H1 (cell line): Measurements from ENCODE around the gene TLK1. TPM values are rescaled to one million over a fixed set of nuclear protein-coding genes. Genes with fewer than 3 reads are reported as not detected.

Experiments
- CTCF ChIA-PET: fragments of 300-600 bp; sonication (Branson Sonifier 250); formaldehyde crosslinking; loops from one replicate; lab custom pipeline; 2021; ENCODE audit not compliant: partially characterized antibody; lab: Charles Lee
- POLR2A ChIA-PET: fragments of 300-600 bp; sonication (Branson Sonifier 250); formaldehyde crosslinking; loops from one replicate; lab custom pipeline; 2021; ENCODE audit warnings: inconsistent platforms; ENCODE audit not compliant: partially characterized antibody; lab: Charles Lee
- DNase-seq, 2 experiments: peaks; one replicate each; pipeline versions ENCODE4 v3.0.0 to v3.0.0-alpha.2; 2010 to 2022; ENCODE audit warnings: low spot score in 2 of 2, low read depth in 1 of 2, mixed read lengths in 1 of 2
- FAIRE-seq: peaks from 2 replicates; lab custom pipeline; 2011; peaks lifted over from hg19 to GRCh38; lab: Jason Lieb, UNC
- H2AFZ ChIP-seq: 2 replicates; pipeline ENCODE4 v1.8.1; 2012; ENCODE audit warnings: low read length, inconsistent platforms
- H2AK5ac ChIP-seq: 2 replicates; pipeline ENCODE4 v1.6.1; 2013; ENCODE audit warnings: low read depth, low read length
- H2BK120ac ChIP-seq: replicated peaks from 2 replicates; pipeline ENCODE3; 2013; ENCODE audit warnings: low read depth, low read length, inconsistent platforms
- H2BK12ac ChIP-seq: 2 replicates; pipeline ENCODE4 v1.6.1; 2013; ENCODE audit warnings: low read depth, low read length
- H2BK15ac ChIP-seq: 2 replicates; pipeline ENCODE4 v1.6.1; 2013; ENCODE audit warnings: low read length
- H2BK20ac ChIP-seq: 2 replicates; pipeline ENCODE4 v1.6.1; 2013; ENCODE audit warnings: low read length
- H2BK5ac ChIP-seq: 2 replicates; pipeline ENCODE4 v1.6.1; 2013; ENCODE audit warnings: low read depth, low read length
- H3K14ac ChIP-seq: 2 replicates; pipeline ENCODE4 v1.6.1; 2013; ENCODE audit warnings: inconsistent platforms; ENCODE audit not compliant: insufficient read length
- H3K18ac ChIP-seq: 2 replicates; pipeline ENCODE4 v1.6.1; 2013; ENCODE audit warnings: low read length; ENCODE audit errors: extremely low read depth
- H3K23ac ChIP-seq: 2 replicates; pipeline ENCODE4 v1.6.1; 2013; ENCODE audit warnings: inconsistent platforms; ENCODE audit not compliant: insufficient read length
- H3K23me2 ChIP-seq: 2 replicates; pipeline ENCODE4 v1.6.1; 2013; ENCODE audit warnings: low read depth, low read length
- H3K27ac ChIP-seq: 2 replicates; pipeline ENCODE4 v1.6.1; 2011; ENCODE audit warnings: low read depth, low read length, inconsistent platforms
- H3K27me3 ChIP-seq, 4 experiments: replicated peaks in 1 of 4; 1 replicate in 1 of 4; 2 replicates in 3 of 4; pipeline versions ENCODE4 v1.6.1 to v1.8.1; 2011 to 2013; ENCODE audit warnings: low read length in 3 of 4, mild to moderate bottlenecking in 3 of 4, inconsistent platforms in 2 of 4, mixed read lengths in 2 of 4, moderate library complexity in 1 of 4; ENCODE audit not compliant: control insufficient read depth in 3 of 4, insufficient read depth in 3 of 4; ENCODE audit errors: extremely low read depth in 1 of 4
- H3K36me3 ChIP-seq, 4 experiments: 2 replicates each; pipeline versions ENCODE4 v1.6.1 to v1.8.1; 2011 to 2013; ENCODE audit warnings: mild to moderate bottlenecking in 4 of 4, low read length in 3 of 4, moderate library complexity in 2 of 4, control low read depth in 1 of 4, inconsistent platforms in 1 of 4; ENCODE audit not compliant: insufficient read depth in 4 of 4, control insufficient read depth in 2 of 4
- H3K4ac ChIP-seq: replicated peaks from 2 replicates; pipeline ENCODE3; 2013; ENCODE audit warnings: low read length, low read depth, mixed read lengths, inconsistent platforms; ENCODE audit not compliant: insufficient read length
- H3K4me1 ChIP-seq, 4 experiments: replicated peaks in 1 of 4; 1 replicate in 1 of 4; 2 replicates in 3 of 4; pipeline versions ENCODE4 v1.6.1 to v1.8.1; 2011 to 2013; ENCODE audit warnings: low read length in 3 of 4, inconsistent platforms in 2 of 4, mixed read lengths in 1 of 4; ENCODE audit not compliant: insufficient read depth in 4 of 4, control insufficient read depth in 3 of 4
- H3K4me2 ChIP-seq, 2 experiments: 2 replicates each; pipeline versions ENCODE4 v1.6.1 to v1.8.1; 2011 to 2013; ENCODE audit warnings: low read depth in 2 of 2, low read length in 2 of 2, control low read depth in 1 of 2, inconsistent platforms in 1 of 2, mild to moderate bottlenecking in 1 of 2; ENCODE audit not compliant: insufficient read depth in 1 of 2
- H3K4me3 ChIP-seq, 4 experiments: fragments of 200-600, 300-600 bp in 1 of 4; sonication (generic), shearing (Covaris generic), sonication (Bioruptor Twin) in 1 of 4; 2 replicates each; pipeline versions ENCODE4 v1.5.1 to v1.8.1; 2011 to 2016; ENCODE audit warnings: low read length in 4 of 4, low read depth in 3 of 4, control low read depth in 2 of 4, inconsistent platforms in 2 of 4, mild to moderate bottlenecking in 2 of 4, mixed read lengths in 1 of 4, moderate library complexity in 1 of 4; ENCODE audit not compliant: insufficient read depth in 2 of 4; ENCODE audit errors: extremely low read depth in 1 of 4
- H3K56ac ChIP-seq: replicated peaks from 2 replicates; pipeline ENCODE3; 2013; ENCODE audit warnings: low read depth, mild to moderate bottlenecking, mixed read lengths, low read length, inconsistent platforms; ENCODE audit not compliant: insufficient read length
- H3K79me1 ChIP-seq: 2 replicates; pipeline ENCODE4 v1.6.1; 2013; ENCODE audit warnings: low read depth, low read length, control low read depth
- H3K79me2 ChIP-seq, 2 experiments: 2 replicates each; pipeline versions ENCODE4 v1.6.1 to v1.8.1; 2012 to 2013; ENCODE audit warnings: low read length in 2 of 2, mild to moderate bottlenecking in 2 of 2, inconsistent platforms in 1 of 2; ENCODE audit not compliant: insufficient read depth in 2 of 2, control insufficient read depth in 1 of 2
- H3K9ac ChIP-seq, 4 experiments: replicated peaks in 1 of 4; 1 replicate in 1 of 4; 2 replicates in 3 of 4; pipeline versions ENCODE4 v1.6.1 to v1.8.1; 2011 to 2013; ENCODE audit warnings: low read depth in 3 of 4, low read length in 3 of 4, control low read depth in 2 of 4, mild to moderate bottlenecking in 2 of 4, moderate library complexity in 2 of 4, inconsistent platforms in 1 of 4; ENCODE audit errors: extremely low read depth in 1 of 4
- H3K9me3 ChIP-seq, 2 experiments: 2 replicates each; pipeline versions ENCODE4 v1.6.1 to v1.8.1; 2012 to 2013; ENCODE audit warnings: mild to moderate bottlenecking in 2 of 2, moderate library complexity in 2 of 2, control low read depth in 1 of 2, inconsistent platforms in 1 of 2, low read depth in 1 of 2, low read length in 1 of 2, mixed read lengths in 1 of 2; ENCODE audit not compliant: insufficient read depth in 2 of 2
- H4K20me1 ChIP-seq, 2 experiments: replicated peaks in 1 of 2; 2 replicates each; pipeline versions ENCODE3 to v1.8.1; 2011 to 2013; ENCODE audit warnings: inconsistent platforms in 2 of 2, low read length in 2 of 2, mild to moderate bottlenecking in 1 of 2; ENCODE audit not compliant: insufficient read depth in 2 of 2, control insufficient read depth in 1 of 2
- H4K5ac ChIP-seq: 2 replicates; pipeline ENCODE4 v1.6.1; 2013; ENCODE audit warnings: low read length, low read depth, mixed read lengths, inconsistent platforms; ENCODE audit not compliant: insufficient read length
- H4K8ac ChIP-seq: 2 replicates; pipeline ENCODE4 v1.8.0; 2013; ENCODE audit warnings: mild to moderate bottlenecking, moderate library complexity, low read length, inconsistent platforms; ENCODE audit not compliant: insufficient read depth; ENCODE audit errors: extremely low read depth
- H4K91ac ChIP-seq: replicated peaks from 2 replicates; pipeline ENCODE3; 2013; ENCODE audit warnings: low read length, mixed read lengths, inconsistent platforms; ENCODE audit not compliant: insufficient read length
- SP4 ChIP-seq: IDR thresholded peaks from 2 replicates; pipeline ENCODE4 v1.6.1; 2012; ENCODE audit warnings: low read length, inconsistent platforms
- WGBS, 2 experiments: shearing (Covaris generic) in 1 of 2; methylation state at CpG; one replicate each; pipeline versions ENCODE4 v1.1.6 to v1.1.7; 2013 to 2015; ENCODE audit warnings: low lambda C conversion rate in 2 of 2, mixed read lengths in 2 of 2, inconsistent platforms in 1 of 2, low coverage in 1 of 2, missing lambda C conversion rate in 1 of 2; ENCODE audit not compliant: insufficient replicate concordance in 2 of 2, insufficient coverage in 1 of 2, insufficient read length in 1 of 2; ENCODE audit errors: extremely low coverage in 1 of 2, missing lambda C conversion rate in 1 of 2; 5-methylcytosine and 5-hydroxymethylcytosine counted together
- polyA plus RNA-seq, 7 experiments: library from polyadenylated mRNA; depleted of rRNA in 3 of 7; stranded (reverse) in 5 of 7; unstranded in 2 of 7; fragments of >200 nt in 5 of 7; fragments of 200-250 nt in 2 of 7; gene quantifications; 1 replicate in 5 of 7; 2 replicates in 1 of 7; 4 replicates in 1 of 7; pipeline versions ENCODE4 v1.2.1 to v1.2.3, GENCODE V29; 2011 to 2013; ENCODE audit warnings: missing spikeins in 2 of 7, mixed read lengths in 2 of 7
- total RNA-seq: library from RNA; stranded (reverse); fragmentation: NEBNext Ultra II Directional; extraction: Animal tissue kit (Norgen Biotek cat#: 25700); gene quantifications from 2 replicates; pipeline ENCODE4 v1.2.1, GENCODE V29; 2021
- TF ChIP-seq, protein P1 (sequence below): IDR thresholded peaks from 2 replicates; pipeline ENCODE4 v1.6.1; 2012; ENCODE audit warnings: inconsistent platforms

TLK1 gene
- total and polyA plus RNA-seq, 2 of the 8 experiments (the other 6 are each of a cell fraction or from before 2014, with no cell fraction given): 11.2 to 102 TPM

DNA sequence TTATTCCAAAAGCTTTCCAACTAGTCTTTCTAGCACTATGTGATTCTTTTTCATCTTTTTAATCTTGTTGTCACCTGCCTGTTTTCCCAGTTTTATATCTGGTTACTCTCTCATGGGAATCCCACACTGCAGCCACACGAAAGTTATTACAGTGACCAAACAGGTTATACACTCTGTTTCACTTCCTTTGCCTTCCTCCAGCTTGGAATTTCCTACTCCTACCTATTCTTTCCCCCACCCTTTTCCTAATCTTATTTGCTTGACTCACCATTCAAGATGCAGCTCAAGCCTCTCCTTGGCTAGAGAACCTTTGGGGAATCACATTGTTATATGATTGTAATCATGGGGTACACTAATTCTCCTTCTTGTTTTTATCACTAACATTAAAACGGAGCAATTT is 13.4 kb upstream of the TLK1 start:
- Histone ChIP-seq H3K27ac (no peak overlapping the region), H2BK5ac (no peak overlapping the region), H3K79me2 (no peaks in the 10 kb centered on the region), H3K79me1 (no peaks in the 10 kb centered on the region), H3K56ac (no peak overlapping the region), H4K8ac (no peak overlapping the region), H2AFZ (no peak overlapping the region), H4K20me1 (no peaks in the 10 kb centered on the region), H4K5ac (no peak overlapping the region), H3K27me3 (no peaks in the 10 kb centered on the region), H3K4me3 (no peak overlapping the region), H3K14ac (no peak overlapping the region), H3K23ac (no peak overlapping the region), H3K4ac (no peak overlapping the region), H2BK15ac (no peak overlapping the region), H3K9ac (no peak overlapping the region), H3K18ac (no peak overlapping the region), H3K4me1 (no peaks in the 10 kb centered on the region), H2BK120ac (no peak overlapping the region), H3K4me2 (no peak overlapping the region), H2BK20ac (no peak overlapping the region), H2BK12ac (no peak overlapping the region), H3K23me2 (no peaks in the 10 kb centered on the region), H2AK5ac (no peak overlapping the region), H4K91ac (no peak overlapping the region), H3K36me3 (no peaks in the 10 kb centered on the region), H3K9me3 (no peaks in the 10 kb centered on the region; a peak in 1 of 4 replicates)
- POLR2A ChIA-PET: interaction anchor here (0.6 to 1.2 kb wide), 2 partner anchors 12 to 25 kb away, joined by 3 to 5 read pairs; no protein-coding TSS in a partner anchor
- FAIRE-seq: no peak
- CTCF ChIA-PET: interaction anchor here (0.8 to 1.4 kb wide), 3 partner anchors 9 to 34 kb away, joined by 3 to 4 read pairs (median 3); no protein-coding TSS in a partner anchor
- 70% methylated on average over 2 of the region's 2 CpGs; no CpG with 5 or more reads in 1 of the 2 experiments for WGBS, 2 experiments
- TF ChIP-seq SP4: no peak
- TF ChIP-seq, protein P1, sequence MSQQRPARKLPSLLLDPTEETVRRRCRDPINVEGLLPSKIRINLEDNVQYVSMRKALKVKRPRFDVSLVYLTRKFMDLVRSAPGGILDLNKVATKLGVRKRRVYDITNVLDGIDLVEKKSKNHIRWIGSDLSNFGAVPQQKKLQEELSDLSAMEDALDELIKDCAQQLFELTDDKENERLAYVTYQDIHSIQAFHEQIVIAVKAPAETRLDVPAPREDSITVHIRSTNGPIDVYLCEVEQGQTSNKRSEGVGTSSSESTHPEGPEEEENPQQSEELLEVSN: no peak
- DNase-seq: no peak
